SK-N-SH (cell line): Measurements from ENCODE around the gene ZBTB7A.

Source experiments
- CTCF ChIP-seq: fragments of 200-600 bp; sonication (generic); IDR thresholded peaks from 2 replicates; pipeline ENCODE4 v1.6.1; 2017; ENCODE audit warnings: antibody characterized with exemption, mild to moderate bottlenecking, moderate library complexity
- EZH2phosphoT487 ChIP-seq: fragments of 200-600 bp; sonication (generic); IDR thresholded peaks from 2 replicates; pipeline ENCODE4 v1.6.1; 2017; ENCODE audit warnings: low read depth, mixed run types, mild to moderate bottlenecking, antibody characterized with exemption, moderate library complexity, borderline replicate concordance
- POLR2AphosphoS5 ChIP-seq: IDR thresholded peaks from 2 replicates; pipeline ENCODE4 v1.6.1; 2012; ENCODE audit warnings: low read depth, low read length
- TF ChIP-seq, protein P1 (sequence below): IDR thresholded peaks from 2 replicates; pipeline ENCODE4 v1.4.0; 2012; ENCODE audit warnings: low read depth

DNA sequence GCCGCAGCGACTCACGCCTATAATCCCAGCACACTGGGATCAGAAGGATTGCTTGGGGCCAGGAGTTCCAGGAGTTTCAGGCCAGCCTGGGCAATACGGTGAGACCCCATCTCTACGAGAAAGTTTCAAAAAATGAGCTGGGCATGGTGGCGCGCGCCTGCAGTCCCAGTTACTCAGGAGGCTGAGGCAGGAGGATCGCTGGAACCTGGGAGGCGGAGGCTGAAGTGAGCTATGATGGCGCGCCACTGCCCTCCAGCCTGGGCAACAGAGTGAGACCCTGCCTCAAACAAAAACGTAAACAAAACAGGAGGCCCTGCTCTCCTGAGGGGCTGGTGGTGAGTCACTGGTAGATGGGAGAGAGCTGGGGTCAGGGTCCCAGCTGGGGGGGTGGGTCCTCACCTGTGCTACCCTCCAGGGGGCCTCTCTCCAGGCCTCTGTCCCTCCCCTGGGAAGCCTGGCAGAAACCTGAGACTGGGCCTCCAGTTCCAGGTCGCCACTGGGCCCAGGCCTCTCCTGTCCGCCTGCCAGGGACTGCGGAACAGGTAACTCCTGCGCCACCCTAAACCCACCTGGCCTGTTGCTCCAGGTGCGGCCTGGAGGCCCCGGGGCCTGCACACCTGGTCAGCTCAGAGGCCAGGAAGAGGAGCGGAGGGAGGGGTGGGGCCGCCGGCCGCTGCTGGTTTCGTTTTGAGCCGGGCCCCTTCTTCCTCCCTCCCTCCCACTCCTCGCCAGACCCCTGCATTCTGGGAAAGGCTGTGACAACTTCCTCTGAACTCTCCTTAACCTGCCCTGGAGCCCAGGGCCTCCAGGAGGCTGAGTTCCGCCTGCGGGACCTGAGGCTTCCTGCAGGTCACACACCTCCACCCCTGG lies 17.2 kb upstream of the ZBTB7A start:
- TF ChIP-seq CTCF (no peak), EZH2phosphoT487 (no peak), POLR2AphosphoS5 (no peak)
- TF ChIP-seq, protein P1, sequence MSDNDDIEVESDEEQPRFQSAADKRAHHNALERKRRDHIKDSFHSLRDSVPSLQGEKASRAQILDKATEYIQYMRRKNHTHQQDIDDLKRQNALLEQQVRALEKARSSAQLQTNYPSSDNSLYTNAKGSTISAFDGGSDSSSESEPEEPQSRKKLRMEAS: no peak
